ENCODE results near the gene NBDY.
"Not testable (repeated sequence)": the region's sequence is repeated elsewhere in the genome, so short reads cannot be mapped to it uniquely, and the experiment has no call there.

Gene NBDY

GRCh38 chrX:56764153-56764974, 35.3 kb downstream of the NBDY start:
- no peak for DNase-seq (ENCODE audit: low read depth)

GRCh38 chrX:56764975-56765791, 36.1 kb downstream of the NBDY start:
- DNase-seq (ENCODE audit: low read depth): no peak

GRCh38 chrX:56765811-56766553, 36.9 kb downstream of the NBDY start:
- no peak for DNase-seq (ENCODE audit: low read depth)

GRCh38 chrX:56766554-56767347, 37.7 kb downstream of the NBDY start:
- no peak for DNase-seq (ENCODE audit: low read depth)

GRCh38 chrX:56767348-56768119, 38.5 kb downstream of the NBDY start:
- DNase-seq (ENCODE audit: low read depth): not testable (repeated sequence)

GRCh38 chrX:56768120-56768660, 39.1 kb downstream of the NBDY start:
- DNase-seq (ENCODE audit: low read depth): not testable (repeated sequence)

GRCh38 chrX:56772675-56773521, 43.9 kb downstream of the NBDY start:
- not testable (repeated sequence) for DNase-seq (ENCODE audit: low read depth)

GRCh38 chrX:56773522-56774060, 44.5 kb downstream of the NBDY start:
- DNase-seq (ENCODE audit: low read depth): not testable (repeated sequence)

GRCh38 chrX:56778099-56778923, 49.3 kb downstream of the NBDY start:
- DNase-seq (ENCODE audit: low read depth): not testable (repeated sequence)

- DNase-seq (ENCODE audit: low read depth): not testable (repeated sequence)
Observed at GRCh38 chrX:56778924-56779468, 50.0 kb downstream of the NBDY start.

GRCh38 chrX:56780681-56781649, 51.9 kb downstream of the NBDY start:
- not testable (repeated sequence) for DNase-seq (ENCODE audit: low read depth)

- DNase-seq (ENCODE audit: low read depth): no peak
Observed at GRCh38 chrX:56782352-56782751, 53.3 kb downstream of the NBDY start.

GRCh38 chrX:56782791-56783449, 53.9 kb downstream of the NBDY start:
- DNase-seq (ENCODE audit: low read depth): no peak

- no peak for DNase-seq (ENCODE audit: low read depth)
Observed at GRCh38 chrX:56783450-56783831, 54.4 kb downstream of the NBDY start.

- no peak for DNase-seq (ENCODE audit: low read depth)
Observed at GRCh38 chrX:56783996-56784620, 55.1 kb downstream of the NBDY start.

- DNase-seq (ENCODE audit: low read depth): no peak
Observed at GRCh38 chrX:56784666-56785065, 55.6 kb downstream of the NBDY start.

All from HS-27A (cell line).